C4-2B (cell line): ENCODE measurements around the gene TMEM150C.

Experiments
- H3K27ac ChIP-seq: fragments of 450-650 bp; 2 replicates; pipeline ENCODE4 v1.5.1; 2017
- CTCF ChIP-seq: fragments of 450-650 bp; conservative IDR thresholded peaks from 2 replicates; pipeline ENCODE4 v1.5.1; 2017; ENCODE audit warnings: mild to moderate bottlenecking
- ZFX ChIP-seq: fragments of 450-650 bp; IDR thresholded peaks from 2 replicates; pipeline ENCODE4 v1.6.1; 2017

TMEM150C gene

GRCh38 chr4:82499738-82500434 lies 61.9 kb downstream of the TMEM150C start:
- TF ChIP-seq CTCF, result no peak
- no peak for TF ChIP-seq ZFX
- no peak overlapping the region for H3K27ac ChIP-seq

GRCh38 chr4:82496349-82496748 lies 65.4 kb downstream of the TMEM150C start:
- no peak for TF ChIP-seq CTCF
- TF ChIP-seq ZFX, result no peak
- H3K27ac ChIP-seq, result no peak overlapping the region

- no peak overlapping the region for H3K27ac ChIP-seq
- TF ChIP-seq ZFX, result no peak
- no peak for TF ChIP-seq CTCF
These were observed 66.1 kb downstream of the TMEM150C start for GRCh38 chr4:82495666-82496065.

GRCh38 chr4:82493721-82494425 lies 67.9 kb downstream of the TMEM150C start:
- no peak for TF ChIP-seq ZFX
- TF ChIP-seq CTCF, result no peak
- no peak overlapping the region for H3K27ac ChIP-seq

- TF ChIP-seq ZFX (no peak), CTCF (no peak)
- H3K27ac ChIP-seq, result peak overlapping the region; percentile 57
These were observed 70.4 kb downstream of the TMEM150C start for GRCh38 chr4:82491251-82491960.

GRCh38 chr4:82489987-82490386 lies 71.8 kb downstream of the TMEM150C start:
- H3K27ac ChIP-seq, result no peak overlapping the region
- TF ChIP-seq CTCF, result no peak
- no peak for TF ChIP-seq ZFX

- TF ChIP-seq ZFX (no peak), CTCF (no peak)
- H3K27ac ChIP-seq, result no peak overlapping the region
These were observed 72.7 kb downstream of the TMEM150C start for GRCh38 chr4:82489076-82489475.
